OCI-LY7 (cell line): Measurements from ENCODE around the gene FCER1G. TPM values are rescaled to one million over a fixed set of nuclear protein-coding genes. Genes with fewer than 3 reads are reported as not detected.

Experiments
- BruUV-seq: library from RNA; stranded (reverse); fragments of 400-500 nt; replicated peaks from 2 replicates; lab custom pipeline; 2021; lab: Mats Ljungman, UMichigan
- CTCF ChIA-PET: fragments of 300-600 bp; sonication (Branson Sonifier 250); formaldehyde crosslinking; loops from one replicate; lab custom pipeline; 2022; ENCODE audit warnings: antibody characterized with exemption; ENCODE audit not compliant: unreplicated experiment; lab: Charles Lee
- POLR2A ChIA-PET: fragments of 300-600 bp; sonication (Branson Sonifier 250); formaldehyde crosslinking; loops from one replicate; lab custom pipeline; 2022; ENCODE audit warnings: antibody characterized with exemption; lab: Charles Lee
- DNase-seq: peaks from one replicate; pipeline ENCODE4 v3.0.0-alpha.2; 2015; ENCODE audit warnings: low spot score
- H2AFZ ChIP-seq: fragments of 200-600 bp; sonication (generic), shearing (Covaris generic); 2 replicates; pipeline ENCODE4 v1.6.1; 2014; ENCODE audit warnings: mild to moderate bottlenecking, antibody characterized with exemption, low read length, moderate library complexity
- H3K27ac ChIP-seq: fragments of 200-600 bp; sonication (generic); 2 replicates; pipeline ENCODE4 v1.5.1; 2014; ENCODE audit warnings: mixed run types, low read depth, mild to moderate bottlenecking, moderate library complexity, low read length, inconsistent platforms; ENCODE audit not compliant: poor library complexity, severe bottlenecking
- H3K36me3 ChIP-seq: fragments of 200-600 bp; sonication (generic); 2 replicates; pipeline ENCODE4 v1.6.1; 2014; ENCODE audit warnings: mild to moderate bottlenecking, antibody characterized with exemption, low read length, moderate library complexity, mixed read lengths; ENCODE audit not compliant: insufficient read depth
- H3K4me1 ChIP-seq: fragments of 200-600 bp; sonication (generic); 2 replicates; pipeline ENCODE4 v1.5.1; 2014; ENCODE audit warnings: mild to moderate bottlenecking, low read length; ENCODE audit not compliant: insufficient read depth, poor library complexity, severe bottlenecking
- H3K4me2 ChIP-seq: fragments of 200-600 bp; sonication (generic); 2 replicates; pipeline ENCODE4 v1.6.1; 2014; ENCODE audit warnings: mild to moderate bottlenecking, low read length
- H3K4me3 ChIP-seq: fragments of 200-600 bp; sonication (generic); 2 replicates; pipeline ENCODE4 v1.5.1; 2014; ENCODE audit warnings: mild to moderate bottlenecking, low read depth, low read length; ENCODE audit not compliant: poor library complexity, severe bottlenecking
- H3K79me2 ChIP-seq: fragments of 200-600 bp; sonication (generic); 2 replicates; pipeline ENCODE4 v1.6.1; 2016; ENCODE audit warnings: low read depth, mild to moderate bottlenecking, low read length, moderate library complexity, mixed read lengths; ENCODE audit not compliant: insufficient read depth
- H3K9me2 ChIP-seq: fragments of 200-600 bp; sonication (generic); 2 replicates; pipeline ENCODE4 v1.6.1; 2016; ENCODE audit warnings: mild to moderate bottlenecking, low read length, mixed read lengths; ENCODE audit not compliant: insufficient read depth
- H3K9me3 ChIP-seq: fragments of 200-600 bp; sonication (generic); 2 replicates; pipeline ENCODE4 v1.6.1; 2014; ENCODE audit warnings: mild to moderate bottlenecking, mixed run types, low read length, mixed read lengths
- H4K20me1 ChIP-seq: fragments of 200-600 bp; sonication (generic); 2 replicates; pipeline ENCODE4 v1.6.1; 2014; ENCODE audit warnings: mild to moderate bottlenecking, antibody characterized with exemption, low read length, moderate library complexity, mixed read lengths; ENCODE audit not compliant: insufficient read depth
- EZH2phosphoT487 ChIP-seq: fragments of 200-600 bp; sonication (generic); IDR thresholded peaks from 2 replicates; pipeline ENCODE4 v1.6.1; 2018; ENCODE audit warnings: low read depth, borderline replicate concordance, mild to moderate bottlenecking, mixed run types, antibody characterized with exemption, low read length, moderate library complexity, mixed read lengths
- intact Hi-C: fragments of 100-400 bp; cut with micrococcal nuclease; formaldehyde crosslinking; loops from one replicate; pipeline ENCODE4 v1.10.0; 2022; ENCODE audit not compliant: unreplicated experiment
- total RNA-seq, 2 experiments: library from RNA; depleted of rRNA in 1 of 2; stranded (reverse); fragments of >200 nt in 1 of 2; shearing (Covaris generic) in 1 of 2; gene quantifications; 2 replicates each; pipeline ENCODE4 v1.2.3, GENCODE V29; 2014 to 2022
- TF ChIP-seq, protein P1 (sequence below): fragments of 200-600 bp; sonication (generic); conservative IDR thresholded peaks from 2 replicates; pipeline ENCODE4 v1.5.1; 2014; ENCODE audit warnings: mild to moderate bottlenecking, antibody characterized with exemption, low read length, moderate library complexity, mixed read lengths

FCER1G gene
- total RNA-seq, 2 experiments from 2014 or later, result 0.88 to 3.2 TPM

DNA sequence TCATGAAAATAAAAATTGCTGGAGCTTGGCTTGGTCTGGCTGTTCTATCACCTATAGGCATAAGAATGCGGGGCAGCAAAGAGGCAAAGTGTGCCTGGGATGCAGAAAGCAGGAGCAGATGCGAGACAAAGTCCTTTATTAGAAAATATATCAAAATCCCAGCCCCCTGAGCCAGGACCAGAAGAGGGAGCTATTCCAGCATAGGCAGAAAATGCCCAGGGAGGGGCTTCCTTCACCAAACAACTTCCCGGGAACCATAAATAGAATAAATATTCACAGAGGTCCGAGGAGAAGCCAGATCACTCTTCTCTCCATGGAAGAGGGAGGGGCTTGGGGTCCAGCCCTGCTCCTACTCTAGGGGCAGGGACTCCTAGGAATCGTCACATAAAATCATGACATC, 43.9 kb upstream of the FCER1G start:
- intact Hi-C loops, result no loop called here
- Histone ChIP-seq H3K79me2 (peaks cover under 1% of the 10 kb centered on the region; the same call in 1 of the 2 replicates), H3K9me3 (no peaks in the 10 kb centered on the region), H3K4me2 (no peak overlapping the region), H4K20me1 (no peaks in the 10 kb centered on the region), H3K4me3 (no peak overlapping the region), H3K36me3 (peaks cover 60% of the 10 kb centered on the region), H3K9me2 (no peaks in the 10 kb centered on the region), H3K27ac (no peak overlapping the region), H3K4me1 (peaks cover 20% of the 10 kb centered on the region), H2AFZ (no peak overlapping the region)
- CTCF ChIA-PET, result no interaction called here
- no peak for DNase-seq
- POLR2A ChIA-PET, result interaction anchor here (0.6 to 1.2 kb wide), 4 partner anchors 24 to 214 kb away, joined by 3 to 4 read pairs (median 3); no protein-coding TSS in a partner anchor
- TF ChIP-seq, protein P1, sequence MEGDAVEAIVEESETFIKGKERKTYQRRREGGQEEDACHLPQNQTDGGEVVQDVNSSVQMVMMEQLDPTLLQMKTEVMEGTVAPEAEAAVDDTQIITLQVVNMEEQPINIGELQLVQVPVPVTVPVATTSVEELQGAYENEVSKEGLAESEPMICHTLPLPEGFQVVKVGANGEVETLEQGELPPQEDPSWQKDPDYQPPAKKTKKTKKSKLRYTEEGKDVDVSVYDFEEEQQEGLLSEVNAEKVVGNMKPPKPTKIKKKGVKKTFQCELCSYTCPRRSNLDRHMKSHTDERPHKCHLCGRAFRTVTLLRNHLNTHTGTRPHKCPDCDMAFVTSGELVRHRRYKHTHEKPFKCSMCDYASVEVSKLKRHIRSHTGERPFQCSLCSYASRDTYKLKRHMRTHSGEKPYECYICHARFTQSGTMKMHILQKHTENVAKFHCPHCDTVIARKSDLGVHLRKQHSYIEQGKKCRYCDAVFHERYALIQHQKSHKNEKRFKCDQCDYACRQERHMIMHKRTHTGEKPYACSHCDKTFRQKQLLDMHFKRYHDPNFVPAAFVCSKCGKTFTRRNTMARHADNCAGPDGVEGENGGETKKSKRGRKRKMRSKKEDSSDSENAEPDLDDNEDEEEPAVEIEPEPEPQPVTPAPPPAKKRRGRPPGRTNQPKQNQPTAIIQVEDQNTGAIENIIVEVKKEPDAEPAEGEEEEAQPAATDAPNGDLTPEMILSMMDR, result peak; percentile 55; the same call in 1 of the 2 replicates
- TF ChIP-seq EZH2phosphoT487, result no peak
- BruUV-seq, result no TSS peak

DNA sequence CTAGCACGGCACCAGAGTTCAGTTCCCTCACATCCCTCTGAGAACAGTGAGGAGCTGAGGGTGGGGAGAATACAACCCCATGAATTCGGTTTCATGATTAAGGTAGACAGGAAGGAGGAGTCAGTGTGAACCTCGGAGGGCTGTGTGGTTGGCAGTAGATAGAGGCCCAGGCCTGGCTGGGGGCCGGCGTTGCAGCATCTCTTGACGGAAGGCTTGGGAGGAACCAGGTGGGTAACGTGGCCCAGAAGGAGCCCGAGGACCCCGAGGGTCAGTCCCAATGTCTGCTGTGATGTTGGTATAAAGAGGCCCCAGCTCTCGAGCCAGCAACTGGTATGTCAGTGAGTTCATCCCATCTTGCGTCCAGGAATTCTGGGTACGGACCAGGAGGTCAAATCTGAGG, 43.4 kb upstream of the FCER1G start:
- BruUV-seq, result no TSS peak
- intact Hi-C loops, result no loop called here
- H3K36me3 ChIP-seq, result peaks cover 60% of the 10 kb centered on the region

DNA sequence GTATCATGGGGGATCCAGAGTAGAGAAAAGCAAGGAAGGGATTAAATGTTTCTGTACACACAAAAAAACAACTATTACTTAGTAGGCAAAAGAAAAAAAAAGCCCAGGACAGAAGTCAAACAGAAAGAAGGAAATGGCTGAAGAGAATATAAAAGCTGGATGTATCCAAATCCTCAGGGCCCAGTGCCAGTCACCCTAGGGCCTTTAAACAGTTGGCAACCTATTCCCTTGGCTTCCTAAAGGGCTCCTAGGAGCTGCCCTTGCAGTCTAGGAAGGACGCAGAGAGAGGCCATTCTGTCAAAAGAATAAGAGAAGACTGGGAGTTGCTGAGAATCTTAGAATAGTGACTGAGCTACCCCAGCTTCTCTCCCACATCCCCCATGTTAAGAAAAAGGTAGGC, 42.7 kb upstream of the FCER1G start:
- ChIA-PET CTCF (no interaction called here), POLR2A (interaction anchor here (0.6 kb wide), 2 partner anchors 36 to 66 kb away, joined by 3 read pairs; no protein-coding TSS in a partner anchor)
- H3K4me2 ChIP-seq, result no peak overlapping the region
- no peak overlapping the region for H2AFZ ChIP-seq
- no peaks in the 10 kb centered on the region for H3K9me3 ChIP-seq
- intact Hi-C loops, result no loop called here
- DNase-seq, result no peak
- no peak overlapping the region for H3K4me3 ChIP-seq
- peaks cover 60% of the 10 kb centered on the region for H3K36me3 ChIP-seq
- H4K20me1 ChIP-seq, result no peaks in the 10 kb centered on the region
- H3K9me2 ChIP-seq, result no peaks in the 10 kb centered on the region
- peaks cover 9% of the 10 kb centered on the region; the same call in 1 of the 2 replicates for H3K79me2 ChIP-seq
- no TSS peak for BruUV-seq
- TF ChIP-seq, protein P1, result no peak
- no peak for TF ChIP-seq EZH2phosphoT487
- H3K27ac ChIP-seq, result no peak overlapping the region
- H3K4me1 ChIP-seq, result peaks cover 19% of the 10 kb centered on the region

More for the DNA sequence above, 43.4 kb upstream of the FCER1G start:
- no peak for DNase-seq
- ChIA-PET POLR2A (interaction anchor here (0.6 to 1.2 kb wide), 3 partner anchors 24 to 214 kb away, joined by 3 to 4 read pairs (median 3); no protein-coding TSS in a partner anchor), CTCF (no interaction called here)
- Histone ChIP-seq H3K27ac (no peak overlapping the region), H3K9me2 (no peaks in the 10 kb centered on the region), H3K4me1 (peaks cover 23% of the 10 kb centered on the region), H3K79me2 (peaks cover 6% of the 10 kb centered on the region; the same call in 1 of the 2 replicates), H4K20me1 (no peaks in the 10 kb centered on the region), H3K4me2 (no peak overlapping the region), H3K9me3 (no peaks in the 10 kb centered on the region), H3K4me3 (no peak overlapping the region), H2AFZ (no peak overlapping the region)
- TF ChIP-seq EZH2phosphoT487, result no peak
- TF ChIP-seq, protein P1, result no peak
